Measurements from ENCODE around the gene KIF25.

- TF ChIP-seq CTCF (IDR thresholded peaks at IDR 0.05; ENCODE audit: low read depth, low read length, missing input control): no peak
- TF ChIP-seq REST (IDR thresholded peaks at IDR 0.05): no peak
- no peak for TF ChIP-seq RAD21 (IDR thresholded peaks at IDR 0.05)
- TF ChIP-seq TAF1 (conservative IDR thresholded peaks at IDR 0.05): no peak
- TF ChIP-seq RXRA (IDR thresholded peaks at IDR 0.05): no peak
- no peak for TF ChIP-seq MAX (IDR thresholded peaks at IDR 0.05)
- TF ChIP-seq SP1 (IDR thresholded peaks at IDR 0.05): no peak
Measured at GRCh38 chr6:168039849-168040248, 42.4 kb downstream of the KIF25 start.
